ENCODE data around the gene HIVEP3.

Gene HIVEP3

DNA sequence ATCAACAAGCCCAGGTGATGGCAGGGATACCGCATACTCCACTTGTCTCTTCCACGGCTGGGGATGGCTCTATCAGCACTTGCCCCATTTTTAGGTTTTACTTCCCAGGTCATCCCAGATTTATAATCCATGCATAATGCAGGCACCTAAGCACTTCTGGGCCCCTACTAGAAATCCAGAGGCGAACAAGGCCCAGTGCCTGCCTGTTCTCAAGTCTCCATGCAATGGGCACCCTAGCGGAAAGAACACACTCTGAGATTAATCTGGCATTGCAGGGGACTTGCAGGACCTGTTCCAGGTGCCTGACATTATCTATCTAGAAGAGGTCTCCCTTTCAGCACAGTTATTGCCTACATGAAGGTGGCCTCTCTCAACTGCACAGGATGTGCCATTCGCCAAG, 39.8 kb downstream of the HIVEP3 start:
- H3K27ac ChIP-seq (ENCODE audit: low read length) = no peak overlapping the region
- H3K9me3 ChIP-seq (ENCODE audit: insufficient read depth, low read depth, low read length) = no peaks in the 10 kb centered on the region
- H3K4me1 ChIP-seq (ENCODE audit: insufficient read depth, low read length) = peaks cover 18% of the 10 kb centered on the region
- no peak overlapping the region for H3K4me3 ChIP-seq (ENCODE audit: low read length)
- H3K36me3 ChIP-seq (ENCODE audit: insufficient read depth, low read depth, low read length) = no peaks in the 10 kb centered on the region
- no peak overlapping the region for H3K9ac ChIP-seq (ENCODE audit: low read depth, low read length)
- H3K27me3 ChIP-seq (ENCODE audit: insufficient read depth, low read length) = no peaks in the 10 kb centered on the region

DNA sequence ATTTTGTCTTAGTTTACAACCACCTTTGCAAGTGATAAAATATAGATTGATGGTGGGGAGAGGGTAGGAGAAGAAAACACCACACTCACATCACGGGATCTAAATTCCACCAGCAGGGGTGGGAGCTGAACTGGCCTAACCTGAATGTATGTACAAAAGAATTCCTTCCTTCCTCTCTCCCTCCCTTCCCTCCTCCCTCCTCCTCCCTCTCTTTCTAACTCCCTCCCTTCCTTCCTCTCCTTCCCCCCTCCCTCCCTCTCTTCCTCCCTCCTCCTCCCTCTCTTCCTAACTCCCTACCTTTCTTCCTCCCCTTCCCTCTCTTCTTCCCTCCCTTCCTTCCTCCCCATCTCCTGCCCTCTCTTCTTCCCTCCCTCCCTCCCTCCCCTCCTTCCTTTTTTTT, 40.2 kb downstream of the HIVEP3 start:
- Histone ChIP-seq H3K4me1 (ENCODE audit: insufficient read depth, low read length) (peaks cover 22% of the 10 kb centered on the region), H3K27me3 (ENCODE audit: insufficient read depth, low read length) (no peaks in the 10 kb centered on the region), H3K9ac (ENCODE audit: low read depth, low read length) (no peak overlapping the region), H3K9me3 (ENCODE audit: insufficient read depth, low read depth, low read length) (no peaks in the 10 kb centered on the region), H3K36me3 (ENCODE audit: insufficient read depth, low read depth, low read length) (no peaks in the 10 kb centered on the region), H3K4me3 (ENCODE audit: low read length) (no peak overlapping the region), H3K27ac (ENCODE audit: low read length) (no peak overlapping the region)

DNA sequence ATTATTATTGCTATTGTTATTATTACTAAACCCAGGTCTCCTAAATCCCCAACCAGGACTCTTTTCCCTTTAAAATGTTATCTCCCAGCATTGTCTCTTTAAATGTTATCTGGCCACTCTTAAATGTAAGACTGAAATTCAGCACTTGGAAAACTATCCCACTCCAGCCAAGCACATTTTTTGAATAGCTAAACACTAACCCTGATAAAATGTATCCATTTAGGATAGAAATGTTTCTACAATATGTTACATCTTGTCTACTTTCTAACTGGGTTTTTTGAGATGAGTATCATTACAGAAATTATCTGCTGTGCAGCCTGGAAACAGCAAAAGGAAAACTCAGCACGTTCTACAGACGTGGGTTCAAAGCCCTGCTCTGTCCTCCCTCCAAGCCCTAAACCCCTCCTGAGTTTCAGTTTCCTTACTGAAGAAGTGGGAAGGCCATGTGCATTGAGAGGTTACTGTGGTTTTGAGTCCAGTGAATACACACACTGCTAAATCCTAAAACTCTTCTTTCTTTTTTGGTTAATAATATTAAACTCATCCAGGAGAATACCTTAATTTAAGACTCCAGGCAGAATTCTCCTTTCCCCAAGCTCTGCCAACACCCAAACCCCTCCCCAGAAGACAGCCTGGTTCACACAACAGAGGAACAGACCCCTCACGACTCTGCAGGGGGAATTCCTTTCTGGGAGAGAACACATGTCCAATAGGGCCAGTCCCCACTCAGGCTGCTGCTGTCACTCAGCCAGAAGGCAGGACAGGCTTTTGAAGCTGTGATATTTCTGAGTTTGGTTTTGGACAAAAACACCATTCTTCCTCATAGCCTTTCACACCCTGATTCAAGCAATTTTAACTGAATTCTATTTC, 41.9 kb downstream of the HIVEP3 start:
- H3K27ac ChIP-seq (ENCODE audit: low read length) = no peak overlapping the region
- no peaks in the 10 kb centered on the region for H3K9me3 ChIP-seq (ENCODE audit: insufficient read depth, low read depth, low read length)
- peaks cover 23% of the 10 kb centered on the region for H3K4me1 ChIP-seq (ENCODE audit: insufficient read depth, low read length)
- no peaks in the 10 kb centered on the region for H3K36me3 ChIP-seq (ENCODE audit: insufficient read depth, low read depth, low read length)
- H3K9ac ChIP-seq (ENCODE audit: low read depth, low read length) = no peak overlapping the region
- H3K4me3 ChIP-seq (ENCODE audit: low read length) = no peak overlapping the region
- H3K27me3 ChIP-seq (ENCODE audit: insufficient read depth, low read length) = no peaks in the 10 kb centered on the region

DNA sequence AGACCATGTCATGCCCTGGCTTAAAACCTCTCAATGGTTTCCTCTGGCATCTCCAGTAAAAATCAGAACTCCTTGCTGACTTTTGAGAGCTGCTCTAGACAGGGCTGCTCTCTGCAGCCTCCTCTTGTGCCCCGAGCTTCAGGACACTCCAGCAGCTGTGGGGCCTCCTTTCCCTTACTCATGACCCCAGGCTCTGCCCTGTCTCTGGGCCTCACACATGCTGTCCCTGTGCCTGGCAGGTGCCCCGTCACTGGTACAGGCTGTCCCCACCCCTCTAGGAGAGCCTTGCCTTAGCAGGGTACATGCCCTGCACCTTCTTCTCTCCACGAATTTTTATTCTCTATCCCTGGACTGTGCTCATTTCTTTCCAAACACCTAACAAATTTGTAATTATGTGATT, 43.2 kb downstream of the HIVEP3 start:
- Histone ChIP-seq H3K4me1 (ENCODE audit: insufficient read depth, low read length) (peaks cover 23% of the 10 kb centered on the region), H3K4me3 (ENCODE audit: low read length) (no peak overlapping the region), H3K9ac (ENCODE audit: low read depth, low read length) (no peak overlapping the region), H3K27ac (ENCODE audit: low read length) (no peak overlapping the region), H3K36me3 (ENCODE audit: insufficient read depth, low read depth, low read length) (no peaks in the 10 kb centered on the region), H3K9me3 (ENCODE audit: insufficient read depth, low read depth, low read length) (no peaks in the 10 kb centered on the region), H3K27me3 (ENCODE audit: insufficient read depth, low read length) (no peaks in the 10 kb centered on the region)

DNA sequence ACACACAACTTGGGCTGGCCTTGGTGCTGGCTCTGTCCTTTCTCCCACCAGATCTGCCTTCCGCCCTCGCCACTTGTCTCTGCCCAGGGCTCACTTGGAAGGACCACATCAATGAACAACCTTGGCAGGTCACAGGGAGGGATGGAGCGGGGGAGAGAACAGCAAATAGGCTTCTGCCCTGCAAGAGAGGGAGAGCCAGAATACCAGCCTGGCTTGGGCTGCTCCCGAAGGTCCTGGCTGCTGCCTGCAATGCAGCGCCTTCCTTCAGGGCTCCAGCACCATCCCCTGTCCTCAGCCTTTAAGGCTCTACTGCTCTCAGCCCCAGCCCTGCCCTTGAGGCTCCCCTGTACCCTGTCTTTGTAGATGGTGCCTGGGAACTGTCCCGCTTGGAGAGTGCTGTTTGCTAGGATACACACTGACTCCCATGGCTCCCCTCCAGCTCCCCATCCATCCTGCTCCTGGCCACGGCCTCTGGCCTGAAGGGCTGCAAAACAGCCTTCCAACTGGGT, 43.8 kb downstream of the HIVEP3 start:
- H3K4me3 ChIP-seq (ENCODE audit: low read length) = no peak overlapping the region
- H3K4me1 ChIP-seq (ENCODE audit: insufficient read depth, low read length) = peaks cover 27% of the 10 kb centered on the region
- no peaks in the 10 kb centered on the region for H3K9me3 ChIP-seq (ENCODE audit: insufficient read depth, low read depth, low read length)
- no peaks in the 10 kb centered on the region for H3K27me3 ChIP-seq (ENCODE audit: insufficient read depth, low read length)
- H3K36me3 ChIP-seq (ENCODE audit: insufficient read depth, low read depth, low read length) = no peaks in the 10 kb centered on the region
- peak overlapping the region; percentile 22 for H3K27ac ChIP-seq (ENCODE audit: low read length)
- H3K9ac ChIP-seq (ENCODE audit: low read depth, low read length) = no peak overlapping the region; the same call in 1 of the 2 replicates

DNA sequence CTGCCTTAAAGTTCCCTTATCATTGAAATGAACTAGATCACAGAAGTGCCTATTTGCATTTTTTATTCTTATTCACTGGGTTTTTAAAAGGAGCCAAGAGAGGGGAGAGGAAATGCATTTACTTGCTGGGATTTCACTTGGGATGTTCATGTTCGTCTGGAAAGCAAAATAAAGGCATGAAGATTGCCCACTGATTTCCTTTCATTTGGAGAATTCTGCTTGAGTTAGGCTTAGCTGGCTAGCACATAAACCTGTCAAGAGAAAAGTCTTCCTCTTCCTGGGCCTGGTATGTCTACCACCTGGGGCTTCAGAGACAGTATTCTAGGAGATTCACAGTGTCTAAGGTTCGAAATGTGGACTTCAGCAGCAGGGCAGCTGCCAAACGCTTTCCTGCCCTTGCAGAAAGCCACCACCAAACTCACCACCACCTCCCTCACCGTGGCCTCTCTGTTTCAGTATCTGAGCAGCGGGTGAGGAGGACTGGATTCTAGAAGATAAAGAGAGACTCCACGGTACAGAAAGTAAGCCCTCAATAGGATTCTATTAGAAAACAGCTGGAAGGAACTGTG, 44.5 kb downstream of the HIVEP3 start:
- no peaks in the 10 kb centered on the region for H3K27me3 ChIP-seq (ENCODE audit: insufficient read depth, low read length)
- H3K4me3 ChIP-seq (ENCODE audit: low read length) = peak overlapping the region; percentile 20; the same call in 1 of the 2 replicates
- H3K36me3 ChIP-seq (ENCODE audit: insufficient read depth, low read depth, low read length) = no peaks in the 10 kb centered on the region
- no peaks in the 10 kb centered on the region for H3K9me3 ChIP-seq (ENCODE audit: insufficient read depth, low read depth, low read length)
- peaks cover 34% of the 10 kb centered on the region for H3K4me1 ChIP-seq (ENCODE audit: insufficient read depth, low read length)
- no peak overlapping the region; the same call in 1 of the 2 replicates for H3K9ac ChIP-seq (ENCODE audit: low read depth, low read length)
- peak overlapping the region; percentile 22 for H3K27ac ChIP-seq (ENCODE audit: low read length)

DNA sequence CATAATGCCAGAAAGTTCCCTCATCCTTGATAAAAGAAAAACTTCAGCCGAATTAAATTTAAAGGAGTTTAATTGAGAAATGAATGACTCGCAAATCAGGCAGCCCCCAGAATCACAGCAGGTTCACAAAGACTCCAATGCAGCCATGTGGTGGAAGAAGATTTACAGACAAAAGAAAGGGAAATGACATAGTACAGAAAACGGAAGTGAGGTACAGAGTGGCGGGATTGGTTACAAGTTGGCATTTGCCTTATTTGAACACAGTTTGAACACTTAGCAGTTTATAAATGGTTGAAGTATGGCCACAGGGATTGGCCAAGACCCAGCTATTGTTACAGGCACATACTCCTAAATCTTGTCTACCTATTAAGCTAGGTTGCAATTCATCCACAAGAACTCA, 46.6 kb downstream of the HIVEP3 start:
- Histone ChIP-seq H3K27me3 (ENCODE audit: insufficient read depth, low read length) (no peaks in the 10 kb centered on the region), H3K4me1 (ENCODE audit: insufficient read depth, low read length) (peaks cover 35% of the 10 kb centered on the region), H3K9ac (ENCODE audit: low read depth, low read length) (no peak overlapping the region), H3K36me3 (ENCODE audit: insufficient read depth, low read depth, low read length) (no peaks in the 10 kb centered on the region), H3K4me3 (ENCODE audit: low read length) (no peak overlapping the region), H3K27ac (ENCODE audit: low read length) (no peak overlapping the region), H3K9me3 (ENCODE audit: insufficient read depth, low read depth, low read length) (no peaks in the 10 kb centered on the region)

DNA sequence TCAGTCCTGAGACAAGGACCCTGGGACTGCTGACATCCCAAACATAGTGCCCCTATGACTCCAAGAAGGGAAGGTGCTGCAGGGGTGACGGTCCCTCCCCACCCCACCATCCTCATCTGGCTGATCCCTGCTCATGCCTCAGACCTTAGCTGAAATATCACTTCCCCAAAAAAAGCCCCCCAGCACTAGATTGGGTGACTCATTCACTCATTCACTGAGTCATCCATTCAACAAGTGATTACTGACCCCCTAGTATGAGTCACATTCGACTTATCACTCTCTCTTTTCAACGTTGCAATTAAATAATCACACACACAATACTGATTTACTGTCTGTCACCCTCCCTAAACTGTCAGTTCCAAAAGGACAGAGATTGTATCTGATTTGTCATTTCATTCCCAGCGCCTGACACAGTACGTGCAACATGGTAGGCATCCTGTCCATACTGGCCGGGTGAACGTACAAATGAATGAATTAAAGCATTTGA, 48.6 kb downstream of the HIVEP3 start:
- Histone ChIP-seq H3K4me1 (ENCODE audit: insufficient read depth, low read length) (peaks cover 32% of the 10 kb centered on the region), H3K27ac (ENCODE audit: low read length) (no peak overlapping the region), H3K4me3 (ENCODE audit: low read length) (no peak overlapping the region), H3K36me3 (ENCODE audit: insufficient read depth, low read depth, low read length) (no peaks in the 10 kb centered on the region), H3K9me3 (ENCODE audit: insufficient read depth, low read depth, low read length) (no peaks in the 10 kb centered on the region), H3K27me3 (ENCODE audit: insufficient read depth, low read length) (no peaks in the 10 kb centered on the region), H3K9ac (ENCODE audit: low read depth, low read length) (no peak overlapping the region)

DNA sequence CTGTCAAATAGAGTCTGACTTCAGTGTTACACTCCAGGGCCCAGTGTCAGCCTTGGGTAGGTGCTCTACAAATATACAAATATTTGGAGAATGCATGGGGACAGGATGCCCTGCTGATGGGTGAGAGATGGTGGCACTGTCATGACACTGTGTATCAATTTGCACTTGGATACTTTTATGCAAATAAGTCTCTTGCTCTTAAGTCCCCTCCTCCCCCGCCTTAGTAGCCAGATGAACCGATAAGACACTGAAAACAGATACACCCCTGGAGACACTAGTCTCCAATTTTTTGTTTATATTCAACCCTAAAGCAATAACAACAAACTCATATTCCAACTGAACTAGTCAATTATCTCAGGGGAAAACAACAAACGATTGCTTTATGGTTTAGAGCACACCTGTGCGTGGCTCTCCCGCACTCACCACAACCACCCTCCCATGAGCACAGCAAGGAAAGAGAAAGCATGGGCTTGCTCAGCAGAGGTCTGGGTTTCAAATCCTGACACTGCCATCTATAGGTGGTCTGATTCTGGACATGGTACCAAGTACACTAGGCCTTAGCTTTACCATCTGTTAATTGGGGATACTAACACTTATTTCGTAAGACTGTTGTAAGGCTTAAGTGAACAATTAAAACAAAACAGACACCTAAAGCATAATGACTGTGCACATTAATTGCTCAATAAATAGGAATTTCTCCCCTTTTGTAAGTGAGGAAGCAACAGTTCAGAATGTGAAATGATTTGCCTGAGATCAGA, 50.3 kb downstream of the HIVEP3 start:
- no peak overlapping the region for H3K9ac ChIP-seq (ENCODE audit: low read depth, low read length)
- H3K9me3 ChIP-seq (ENCODE audit: insufficient read depth, low read depth, low read length) = no peaks in the 10 kb centered on the region
- no peaks in the 10 kb centered on the region for H3K36me3 ChIP-seq (ENCODE audit: insufficient read depth, low read depth, low read length)
- no peak overlapping the region for H3K27ac ChIP-seq (ENCODE audit: low read length)
- no peak overlapping the region for H3K4me3 ChIP-seq (ENCODE audit: low read length)
- H3K4me1 ChIP-seq (ENCODE audit: insufficient read depth, low read length) = peaks cover 15% of the 10 kb centered on the region
- no peaks in the 10 kb centered on the region for H3K27me3 ChIP-seq (ENCODE audit: insufficient read depth, low read length)

DNA sequence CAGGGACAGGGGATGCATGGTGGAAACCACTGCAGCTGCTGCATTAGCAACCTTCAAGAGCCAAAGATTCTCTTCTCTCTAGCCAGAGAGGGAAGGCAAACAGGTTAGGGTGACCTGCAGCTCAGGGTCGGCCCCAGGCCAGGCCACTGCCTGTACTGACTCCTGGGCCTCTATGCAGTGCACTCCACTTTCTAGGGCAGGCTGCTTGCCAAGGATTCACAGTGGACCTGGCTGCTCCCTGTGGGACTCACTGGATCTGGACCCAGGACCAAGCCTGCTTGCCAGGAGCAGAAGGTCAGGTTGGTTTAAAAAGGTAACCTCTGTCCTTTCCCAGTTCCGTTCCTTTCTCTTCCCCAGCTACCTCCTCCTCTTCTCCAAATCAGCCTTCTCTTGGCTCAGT, 52.4 kb downstream of the HIVEP3 start:
- Histone ChIP-seq H3K27me3 (ENCODE audit: insufficient read depth, low read length) (no peaks in the 10 kb centered on the region), H3K4me1 (ENCODE audit: insufficient read depth, low read length) (peaks cover 29% of the 10 kb centered on the region), H3K4me3 (ENCODE audit: low read length) (no peak overlapping the region), H3K36me3 (ENCODE audit: insufficient read depth, low read depth, low read length) (no peaks in the 10 kb centered on the region), H3K9me3 (ENCODE audit: insufficient read depth, low read depth, low read length) (no peaks in the 10 kb centered on the region), H3K9ac (ENCODE audit: low read depth, low read length) (no peak overlapping the region), H3K27ac (ENCODE audit: low read length) (no peak overlapping the region)

DNA sequence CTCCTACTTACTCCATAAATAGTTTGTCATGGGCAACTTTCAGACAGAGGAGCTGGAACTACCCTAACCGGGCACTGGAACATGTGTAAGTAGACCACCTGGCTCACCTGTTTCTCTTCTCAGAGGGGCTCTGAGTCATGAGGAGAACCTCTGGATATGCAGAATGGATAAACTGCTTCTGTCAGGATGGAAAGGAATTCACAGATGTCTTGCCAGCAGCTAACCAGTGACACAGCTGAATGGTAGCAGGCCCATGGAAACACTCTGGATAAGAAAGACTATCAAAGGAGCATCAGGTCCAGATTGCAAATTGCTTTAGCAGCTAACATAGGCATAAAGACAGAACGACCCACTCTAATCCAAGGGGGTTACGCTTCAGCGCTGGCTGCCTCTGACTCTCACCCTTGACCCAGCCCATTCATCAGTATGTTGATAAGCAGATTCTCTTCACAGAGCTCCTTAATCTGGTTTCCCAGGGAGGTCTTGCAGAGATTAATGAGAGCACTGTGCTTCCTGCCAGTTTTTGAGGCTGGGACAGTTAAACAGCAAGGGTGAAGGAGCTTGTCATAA, 54.2 kb downstream of the HIVEP3 start:
- no peaks in the 10 kb centered on the region for H3K27me3 ChIP-seq (ENCODE audit: insufficient read depth, low read length)
- no peak overlapping the region for H3K9ac ChIP-seq (ENCODE audit: low read depth, low read length)
- H3K4me1 ChIP-seq (ENCODE audit: insufficient read depth, low read length) = peaks cover 36% of the 10 kb centered on the region
- no peaks in the 10 kb centered on the region for H3K36me3 ChIP-seq (ENCODE audit: insufficient read depth, low read depth, low read length)
- no peak overlapping the region for H3K4me3 ChIP-seq (ENCODE audit: low read length)
- H3K9me3 ChIP-seq (ENCODE audit: insufficient read depth, low read depth, low read length) = no peaks in the 10 kb centered on the region
- H3K27ac ChIP-seq (ENCODE audit: low read length) = no peak overlapping the region

All from iPS-20b (cell line).